Esophagus mucosa (tissue), 1 donor: ENCODE data around the gene NMT1. TPM values are rescaled to one million over a fixed set of nuclear protein-coding genes. Genes with fewer than 3 reads are reported as not detected.

Experiments
- total RNA-seq: library from RNA; stranded (reverse); gene quantifications from one replicate; pipeline ENCODE4 v1.2.4, GENCODE V29; 2023
- donor health status: DM: yes; HTN: yes; CAD: no.

The NMT1 gene
- total RNA-seq, 1 donor from 2014 or later: 63.0 TPM

Other genes with a start within 250 kb of the NMT1 start
- gene GJC1, start 231.0 kb upstream of the NMT1 start, total RNA-seq: 1.4 TPM
- 3.4 TPM for gene HIGD1B, start 213.4 kb upstream of the NMT1 start, total RNA-seq
- 92.3 TPM for gene EFTUD2, start 161.9 kb upstream of the NMT1 start, total RNA-seq
- gene GFAP, start 145.8 kb upstream of the NMT1 start, total RNA-seq: not detected
- gene KIF18B, start 113.5 kb upstream of the NMT1 start, total RNA-seq: 10.4 TPM
- gene C1QL1, start 93.0 kb upstream of the NMT1 start, total RNA-seq: 0.12 TPM
- 19.5 TPM for gene DCAKD, start 9.7 kb upstream of the NMT1 start, total RNA-seq
- 34.2 TPM for gene PLCD3, start 71.2 kb downstream of the NMT1 start, total RNA-seq
- gene ACBD4, start 74.4 kb downstream of the NMT1 start, total RNA-seq: 3.5 TPM
- 22.6 TPM for gene HEXIM1, start 87.2 kb downstream of the NMT1 start, total RNA-seq
- 4.7 TPM for gene HEXIM2, start 100.6 kb downstream of the NMT1 start, total RNA-seq
- 2.6 TPM for gene FMNL1, start 160.6 kb downstream of the NMT1 start, total RNA-seq
- gene SPATA32, start 200.8 kb downstream of the NMT1 start, total RNA-seq: 0.24 TPM